Skeletal muscle satellite cell (primary cell): ENCODE data around the gene ETS1.
A peak's percentile ranks its signal among the peaks of the same experiment; 100 is the strongest.

ENCODE experiments used
- H3K27me3 ChIP-seq: 2 replicates; pipeline ENCODE4 v1.7.0; 2013; ENCODE audit warnings: low read length; ENCODE audit not compliant: control insufficient read depth, insufficient read depth
- H3K36me3 ChIP-seq: 2 replicates; pipeline ENCODE4 v1.7.0; 2013; ENCODE audit warnings: mild to moderate bottlenecking, control low read depth, low read length; ENCODE audit not compliant: insufficient read depth
- H3K4me1 ChIP-seq: 2 replicates; pipeline ENCODE4 v1.7.0; 2013; ENCODE audit warnings: low read length; ENCODE audit not compliant: control insufficient read depth, insufficient read depth
- H3K4me2 ChIP-seq: 2 replicates; pipeline ENCODE4 v1.7.0; 2013; ENCODE audit warnings: mild to moderate bottlenecking, low read length
- H3K4me3 ChIP-seq: 2 replicates; pipeline ENCODE4 v1.7.0; 2013; ENCODE audit warnings: low read length
- H3K9ac ChIP-seq: 2 replicates; pipeline ENCODE4 v1.7.0; 2013; ENCODE audit warnings: mild to moderate bottlenecking, low read depth, low read length, moderate library complexity
- H3K9me3 ChIP-seq: replicated peaks from 2 replicates; pipeline ENCODE4 v1.7.0; 2013; ENCODE audit warnings: mild to moderate bottlenecking, control low read depth, low read length

The ETS1 gene

DNA sequence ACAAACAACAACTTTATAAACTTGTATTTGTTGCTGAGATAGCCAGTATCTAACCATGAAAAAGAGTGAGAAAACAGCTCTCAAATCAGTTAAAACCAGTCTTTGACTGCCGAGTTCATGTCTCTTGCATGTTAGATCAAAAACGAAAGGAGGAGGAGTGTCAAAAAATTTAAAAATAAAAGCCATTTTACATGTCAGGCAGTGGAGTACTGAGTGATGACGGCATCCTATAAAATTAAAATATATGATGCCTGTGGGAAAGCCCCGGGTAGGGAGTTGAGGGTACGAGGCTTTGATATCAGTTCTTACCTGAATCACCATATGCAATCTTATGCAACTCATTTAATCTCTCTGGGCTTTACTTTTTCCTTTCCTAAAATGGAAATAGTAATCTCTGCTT, 117.3 kb downstream of the ETS1 start:
- H3K36me3 ChIP-seq = peaks cover 88% of the 10 kb centered on the region
- no peaks in the 10 kb centered on the region for H3K27me3 ChIP-seq
- no peak overlapping the region for H3K4me2 ChIP-seq
- no peaks in the 10 kb centered on the region for H3K9me3 ChIP-seq
- no peak overlapping the region for H3K9ac ChIP-seq
- H3K4me3 ChIP-seq = no peak overlapping the region
- peaks cover 77% of the 10 kb centered on the region for H3K4me1 ChIP-seq

DNA sequence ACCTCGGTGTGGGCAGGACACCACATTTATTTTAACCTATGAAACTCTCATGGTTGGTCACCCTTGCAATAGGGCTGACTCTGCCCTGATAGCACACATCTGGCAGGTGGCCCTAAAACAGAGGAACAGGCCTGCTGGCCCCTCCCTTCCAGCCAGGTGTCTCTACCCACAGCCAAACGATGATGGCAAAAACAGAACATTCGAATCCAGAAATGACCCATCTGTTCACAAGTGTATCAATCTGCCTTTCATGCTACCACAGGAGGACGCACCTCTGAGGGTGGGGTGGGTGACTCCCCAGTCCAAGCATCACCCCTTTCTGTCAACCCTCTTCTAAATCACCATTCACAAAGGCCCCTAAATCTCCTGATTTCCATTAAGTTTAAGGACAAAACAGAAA, 118.1 kb downstream of the ETS1 start:
- Histone ChIP-seq H3K36me3 (peaks cover 89% of the 10 kb centered on the region), H3K4me2 (no peak overlapping the region), H3K9me3 (no peaks in the 10 kb centered on the region), H3K4me3 (no peak overlapping the region), H3K27me3 (no peaks in the 10 kb centered on the region), H3K9ac (no peak overlapping the region), H3K4me1 (peaks cover 77% of the 10 kb centered on the region)

DNA sequence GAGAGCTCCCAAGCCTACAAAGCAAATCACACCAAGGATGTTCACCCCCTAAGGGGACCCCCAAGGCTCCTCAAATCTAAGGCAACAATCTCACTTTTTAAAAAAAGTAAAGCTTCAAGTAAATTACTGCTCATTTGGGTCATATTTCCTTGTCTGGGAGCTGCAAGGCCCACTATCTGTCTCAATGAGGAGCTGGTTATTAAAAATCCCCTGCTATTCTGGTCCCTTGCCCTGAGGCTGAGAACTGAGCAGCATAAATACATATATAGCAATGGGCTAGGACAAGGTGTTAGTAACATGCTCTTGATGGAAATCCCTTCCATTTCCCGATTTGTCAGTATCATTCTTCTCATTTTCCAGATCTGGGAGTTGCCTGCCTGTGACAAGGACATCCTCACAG, 119.2 kb downstream of the ETS1 start:
- Histone ChIP-seq H3K9me3 (no peaks in the 10 kb centered on the region), H3K4me3 (no peak overlapping the region), H3K36me3 (peaks cover 79% of the 10 kb centered on the region), H3K27me3 (no peaks in the 10 kb centered on the region), H3K4me2 (peak overlapping the region; percentile 41), H3K9ac (peak overlapping the region; percentile 82), H3K4me1 (peaks cover 77% of the 10 kb centered on the region)

DNA sequence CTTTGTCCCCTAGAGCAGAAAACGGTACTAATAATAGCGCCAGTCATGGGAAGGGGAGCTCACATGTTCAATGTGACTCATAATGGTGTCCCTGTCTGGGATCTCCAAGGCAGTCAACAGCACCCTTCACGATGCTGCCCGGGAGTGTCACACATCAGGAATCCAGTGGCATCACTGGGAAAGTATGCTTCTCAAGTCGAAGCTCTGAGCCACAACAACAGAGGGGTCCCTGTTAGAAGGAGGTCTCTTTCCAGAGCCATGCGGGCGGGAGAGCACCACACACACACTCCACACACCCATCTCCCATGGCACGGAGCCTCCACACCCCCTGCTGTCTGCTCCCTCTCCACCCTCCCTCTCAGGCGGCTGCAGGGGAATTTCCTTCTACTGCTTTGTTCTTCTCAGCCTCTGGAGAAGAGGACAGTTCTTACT, 119.7 kb downstream of the ETS1 start:
- Histone ChIP-seq H3K4me2 (peak overlapping the region; percentile 45), H3K9me3 (no peaks in the 10 kb centered on the region), H3K4me3 (no peak overlapping the region), H3K9ac (peak overlapping the region; percentile 82), H3K4me1 (peaks cover 76% of the 10 kb centered on the region), H3K27me3 (no peaks in the 10 kb centered on the region), H3K36me3 (peaks cover 79% of the 10 kb centered on the region)

DNA sequence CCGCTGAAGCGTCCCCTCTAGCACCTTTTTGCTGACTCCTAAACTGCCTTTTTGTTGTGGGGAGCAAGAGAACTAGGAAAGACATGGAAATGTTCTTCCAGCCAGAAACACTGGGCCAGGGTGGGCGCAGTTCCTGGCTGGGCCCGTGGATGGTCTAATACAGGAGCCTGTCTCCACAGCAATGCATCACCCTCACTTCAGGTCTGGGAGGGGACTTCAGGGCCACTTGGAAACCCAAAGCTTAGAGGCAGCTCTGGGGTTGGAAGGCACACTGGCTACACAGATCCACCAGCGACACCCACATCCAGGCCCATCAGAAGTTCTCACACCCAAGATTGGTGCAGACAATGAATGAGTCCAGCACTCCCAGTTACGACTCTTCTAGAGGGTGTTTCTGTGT, 120.3 kb downstream of the ETS1 start:
- Histone ChIP-seq H3K9me3 (no peaks in the 10 kb centered on the region), H3K27me3 (no peaks in the 10 kb centered on the region), H3K4me3 (peak overlapping the region; percentile 24), H3K4me1 (peaks cover 70% of the 10 kb centered on the region), H3K4me2 (peak overlapping the region; percentile 45), H3K36me3 (peaks cover 79% of the 10 kb centered on the region), H3K9ac (peak overlapping the region; percentile 61)

DNA sequence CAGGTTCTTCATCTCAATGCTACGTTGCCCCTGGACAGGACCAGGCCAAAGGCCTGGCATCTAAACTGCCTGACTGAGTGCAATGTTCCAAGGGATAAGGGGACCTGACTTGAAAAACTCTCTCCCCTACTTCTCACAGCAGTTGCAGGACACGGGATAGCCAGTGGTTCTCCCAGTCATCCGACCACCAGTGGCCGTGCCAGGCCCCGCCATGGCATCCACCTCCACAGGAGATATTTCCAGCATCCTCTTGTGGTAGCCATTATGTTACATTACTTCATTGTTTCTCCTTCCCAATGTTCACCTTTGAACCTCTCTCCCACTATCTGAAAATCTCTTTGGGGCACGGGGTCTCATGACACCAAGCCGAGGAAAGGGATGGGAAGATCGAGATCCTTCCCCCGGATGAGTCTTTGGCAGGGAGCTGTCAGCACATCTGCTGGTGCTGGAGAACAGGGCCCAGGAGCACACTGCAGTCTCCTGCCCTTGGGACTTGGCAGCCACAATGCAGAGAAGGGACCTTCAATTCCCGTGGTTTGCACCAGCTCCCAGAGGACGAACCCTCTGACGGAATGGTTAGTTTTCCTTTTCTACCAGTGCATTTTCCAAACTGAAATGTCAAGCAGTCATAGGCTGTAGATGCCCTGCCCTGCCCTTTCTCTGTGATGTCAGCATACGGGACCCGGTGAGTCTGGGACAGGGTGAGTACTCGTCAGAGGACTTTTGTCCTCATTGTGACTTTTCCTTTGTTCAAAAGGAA, 121.2 kb downstream of the ETS1 start:
- H3K4me3 ChIP-seq = no peak overlapping the region
- H3K4me1 ChIP-seq = peaks cover 61% of the 10 kb centered on the region
- peak overlapping the region; percentile 61 for H3K9ac ChIP-seq
- no peak overlapping the region for H3K4me2 ChIP-seq
- peaks cover 79% of the 10 kb centered on the region for H3K36me3 ChIP-seq
- H3K27me3 ChIP-seq = no peaks in the 10 kb centered on the region
- no peaks in the 10 kb centered on the region for H3K9me3 ChIP-seq

DNA sequence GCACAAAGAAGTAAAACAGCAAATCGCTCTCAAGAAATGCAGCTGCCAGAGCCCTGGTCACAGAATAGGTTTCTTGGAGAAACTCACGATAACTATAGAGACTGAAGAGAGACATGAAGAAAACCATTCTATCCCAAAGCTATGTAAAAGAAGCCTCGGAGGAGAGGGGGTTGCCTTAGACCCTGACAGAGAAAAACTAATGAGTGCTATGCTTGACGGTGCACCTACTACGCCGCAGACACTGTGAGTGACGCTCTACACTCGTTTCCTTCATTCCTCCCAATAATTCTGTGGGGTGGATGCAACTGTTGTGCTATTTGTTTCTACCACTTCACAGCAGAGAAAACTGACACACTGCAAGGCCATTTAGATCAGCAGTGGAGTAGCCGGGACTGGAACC, 121.8 kb downstream of the ETS1 start:
- Histone ChIP-seq H3K4me2 (no peak overlapping the region), H3K4me1 (peaks cover 60% of the 10 kb centered on the region), H3K9ac (no peak overlapping the region), H3K27me3 (no peaks in the 10 kb centered on the region), H3K36me3 (peaks cover 82% of the 10 kb centered on the region), H3K9me3 (no peaks in the 10 kb centered on the region), H3K4me3 (no peak overlapping the region)

DNA sequence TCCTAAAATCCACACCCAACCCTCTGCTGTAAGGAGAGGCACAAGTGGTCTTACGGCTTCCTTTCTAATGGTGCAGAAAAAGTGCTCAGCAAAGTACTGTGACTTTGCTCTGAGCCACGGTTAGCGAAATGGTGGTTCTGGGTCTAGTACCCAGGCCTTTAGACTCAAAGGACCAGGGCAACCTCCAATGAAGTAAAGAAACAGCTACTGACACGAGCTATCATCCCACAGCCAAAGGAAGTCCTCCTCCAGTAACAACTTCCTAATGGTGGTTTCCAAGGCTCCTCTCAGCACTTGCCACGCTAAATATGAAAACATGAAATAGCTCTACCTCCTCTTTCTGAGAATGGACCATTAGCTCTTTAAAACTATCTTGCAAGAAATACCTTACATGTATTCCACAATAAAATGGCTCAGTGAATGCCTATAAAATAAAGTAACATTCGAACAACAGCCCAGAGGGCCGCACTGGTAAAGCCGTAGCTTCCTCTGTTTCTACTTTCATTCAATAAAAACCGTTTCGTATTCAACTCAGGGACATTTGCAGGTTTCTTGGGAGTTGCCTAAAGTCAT, 122.4 kb downstream of the ETS1 start:
- Histone ChIP-seq H3K4me2 (no peak overlapping the region), H3K4me1 (peaks cover 60% of the 10 kb centered on the region), H3K4me3 (no peak overlapping the region), H3K9me3 (no peaks in the 10 kb centered on the region), H3K27me3 (no peaks in the 10 kb centered on the region), H3K9ac (no peak overlapping the region), H3K36me3 (peaks cover 82% of the 10 kb centered on the region)

DNA sequence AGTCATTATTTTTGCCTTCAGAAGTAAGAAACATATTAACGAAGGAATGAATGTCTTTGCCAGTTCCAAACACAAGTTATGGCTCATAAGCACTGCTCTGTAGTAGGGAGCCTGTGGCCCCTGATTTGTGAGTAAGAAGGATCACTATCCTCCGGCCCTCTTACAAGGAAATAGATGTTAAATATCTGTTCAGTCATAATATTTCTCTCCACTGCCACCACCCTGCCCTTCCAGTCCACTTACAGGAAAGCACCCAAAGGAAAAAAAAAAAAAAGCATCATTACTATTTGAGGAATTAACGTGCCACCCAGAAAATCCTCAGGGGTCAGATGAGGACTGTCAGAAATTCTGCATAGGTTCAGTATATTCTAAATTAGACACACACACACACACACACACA, 123.4 kb downstream of the ETS1 start:
- H3K4me2 ChIP-seq = peak overlapping the region; percentile 22
- no peaks in the 10 kb centered on the region for H3K27me3 ChIP-seq
- peak overlapping the region; percentile 71 for H3K9ac ChIP-seq
- H3K4me3 ChIP-seq = no peak overlapping the region
- H3K9me3 ChIP-seq = no peaks in the 10 kb centered on the region
- H3K4me1 ChIP-seq = peaks cover 54% of the 10 kb centered on the region
- H3K36me3 ChIP-seq = peaks cover 82% of the 10 kb centered on the region

DNA sequence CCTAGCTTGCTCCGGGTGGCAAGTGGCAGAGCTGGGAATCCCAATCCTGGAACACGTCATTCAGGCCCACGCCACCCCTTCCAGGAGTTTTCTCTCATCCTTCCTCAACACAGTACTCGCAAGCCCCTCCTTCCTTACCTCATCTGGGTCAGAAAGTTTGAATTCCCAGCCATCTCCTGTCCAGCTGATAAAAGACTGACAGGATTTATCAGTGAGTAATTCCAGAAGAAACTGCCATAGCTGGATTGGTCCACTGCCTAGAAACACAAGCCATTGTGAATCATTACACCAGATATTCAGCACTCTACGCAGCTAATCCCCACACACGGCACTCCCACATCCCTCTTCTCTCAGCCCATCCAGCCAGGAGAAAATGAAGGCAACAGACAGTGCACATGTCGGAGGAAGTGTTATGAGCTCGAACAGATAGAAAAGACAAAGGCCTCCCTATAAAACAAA, 124.0 kb downstream of the ETS1 start:
- peaks cover 53% of the 10 kb centered on the region for H3K4me1 ChIP-seq

DNA sequence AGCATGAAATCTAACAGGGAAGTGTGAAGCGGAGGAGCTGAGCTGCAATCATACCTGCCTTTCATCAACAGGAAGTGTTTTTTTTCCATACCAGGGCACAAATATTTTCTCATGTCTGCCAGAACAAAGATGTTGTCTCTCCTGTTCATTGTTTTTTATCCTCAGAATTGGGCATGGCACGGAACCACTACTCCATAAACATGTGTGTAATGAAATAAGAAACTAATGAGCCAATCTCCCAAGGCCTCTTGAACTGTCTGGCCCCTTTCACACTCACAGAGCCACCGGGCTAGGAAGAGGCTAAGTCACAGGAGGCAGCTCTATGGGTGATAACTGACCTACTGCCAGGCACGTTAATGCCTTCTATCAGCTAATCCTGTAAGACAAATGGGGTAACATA, 124.4 kb downstream of the ETS1 start:
- Histone ChIP-seq H3K4me2 (no peak overlapping the region), H3K36me3 (peaks cover 79% of the 10 kb centered on the region), H3K4me1 (peaks cover 53% of the 10 kb centered on the region), H3K9ac (peak overlapping the region; percentile 60), H3K9me3 (no peaks in the 10 kb centered on the region), H3K4me3 (no peak overlapping the region), H3K27me3 (no peaks in the 10 kb centered on the region)

More for the DNA sequence above, 124.0 kb downstream of the ETS1 start:
- Histone ChIP-seq H3K4me3 (no peak overlapping the region), H3K9ac (peak overlapping the region; percentile 71), H3K36me3 (peaks cover 78% of the 10 kb centered on the region), H3K27me3 (no peaks in the 10 kb centered on the region), H3K4me2 (peak overlapping the region; percentile 22), H3K9me3 (no peaks in the 10 kb centered on the region)

DNA sequence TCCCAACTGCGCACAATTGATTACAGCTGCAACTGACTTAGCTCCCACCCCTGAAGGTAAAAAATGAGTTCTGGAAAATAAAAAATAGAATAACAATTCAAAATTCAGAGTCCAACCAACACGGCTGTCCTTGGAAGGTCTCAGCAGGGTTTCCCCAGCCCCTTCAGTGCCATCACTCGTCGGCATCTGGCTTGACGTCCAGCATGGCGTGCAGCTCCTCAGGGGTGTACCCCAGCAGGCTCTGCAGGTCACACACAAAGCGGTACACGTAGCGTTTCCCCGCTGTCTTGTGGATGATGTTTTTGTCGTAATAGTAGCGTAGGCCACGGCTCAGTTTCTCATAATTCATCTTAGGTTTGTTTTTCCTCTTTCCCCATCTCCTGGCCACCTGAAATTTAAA, 125.2 kb downstream of the ETS1 start:
- Histone ChIP-seq H3K9me3 (no peaks in the 10 kb centered on the region), H3K4me2 (no peak overlapping the region), H3K36me3 (peaks cover 85% of the 10 kb centered on the region), H3K4me1 (peaks cover 51% of the 10 kb centered on the region), H3K9ac (no peak overlapping the region), H3K27me3 (no peaks in the 10 kb centered on the region), H3K4me3 (no peak overlapping the region)
